Mesothelial cell of epicardium (in vitro differentiated cells): ENCODE data around the gene SON. TPM values are rescaled to one million over a fixed set of nuclear protein-coding genes. Genes with fewer than 3 reads are reported as not detected.

Experiments
- DNase-seq, 2 experiments: peaks; one replicate each; pipeline ENCODE4 v3.0.0; 2021; ENCODE audit warnings: low spot score in 2 of 2; ENCODE audit not compliant: unreplicated experiment in 2 of 2
- H3K27ac Mint-ChIP-seq: 2 replicates; pipeline ENCODE4 v1.8.0; 2021; ENCODE audit warnings: mixed read lengths
- H3K27me3 Mint-ChIP-seq: 2 replicates; pipeline ENCODE4 v1.8.0; 2021; ENCODE audit warnings: low read depth, mixed read lengths
- H3K36me3 Mint-ChIP-seq: 2 replicates; pipeline ENCODE4 v1.8.0; 2021; ENCODE audit warnings: mixed read lengths
- H3K4me1 Mint-ChIP-seq: 2 replicates; pipeline ENCODE4 v1.8.0; 2021; ENCODE audit warnings: mixed read lengths
- H3K4me3 Mint-ChIP-seq: 2 replicates; pipeline ENCODE4 v1.8.0; 2021; ENCODE audit warnings: mild to moderate bottlenecking, moderate library complexity, mixed read lengths
- H3K9me3 Mint-ChIP-seq: 2 replicates; pipeline ENCODE4 v1.8.0; 2021; ENCODE audit warnings: mixed read lengths
- CTCF ChIP-seq: fragments of 200-600 bp; sonication (generic); IDR thresholded peaks from one replicate; pipeline ENCODE4 v1.5.0; 2021; ENCODE audit warnings: antibody characterized with exemption; ENCODE audit not compliant: unreplicated experiment
- total RNA-seq: library from RNA; stranded (reverse); gene quantifications from 3 replicates; pipeline ENCODE4 v1.2.1, GENCODE V29; 2021

Gene SON
- total RNA-seq, 1 donor from 2014 or later: 427 TPM

GRCh38 chr21:33550772-33551660, 8.2 kb downstream of the SON start:
- Mint-ChIP-seq H3K27me3 (no peaks in the 10 kb centered on the region), H3K4me1 (peaks cover 10% of the 10 kb centered on the region), H3K9me3 (peaks cover 17% of the 10 kb centered on the region), H3K4me3 (no peak overlapping the region), H3K27ac (no peak overlapping the region), H3K36me3 (peaks cover 62% of the 10 kb centered on the region)
- no peak for TF ChIP-seq CTCF
- DNase-seq: no peak

DNA sequence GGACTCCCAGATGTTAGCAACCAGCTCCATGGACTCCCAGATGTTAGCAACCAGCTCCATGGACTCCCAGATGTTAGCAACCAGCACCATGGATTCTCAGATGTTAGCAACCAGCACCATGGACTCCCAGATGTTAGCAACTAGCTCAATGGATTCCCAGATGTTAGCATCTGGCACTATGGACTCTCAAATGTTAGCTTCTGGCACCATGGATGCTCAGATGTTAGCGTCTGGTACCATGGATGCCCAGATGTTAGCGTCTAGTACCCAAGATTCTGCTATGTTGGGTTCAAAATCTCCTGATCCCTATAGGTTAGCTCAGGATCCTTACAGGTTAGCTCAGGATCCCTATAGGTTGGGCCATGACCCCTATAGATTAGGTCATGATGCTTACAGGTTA, 8.8 kb downstream of the SON start:
- Mint-ChIP-seq H3K27me3 (no peaks in the 10 kb centered on the region), H3K27ac (no peak overlapping the region), H3K36me3 (peaks cover 64% of the 10 kb centered on the region), H3K4me1 (peaks cover 9% of the 10 kb centered on the region), H3K4me3 (no peak overlapping the region), H3K9me3 (peaks cover 19% of the 10 kb centered on the region)
- no peak for DNase-seq
- TF ChIP-seq CTCF: no peak

DNA sequence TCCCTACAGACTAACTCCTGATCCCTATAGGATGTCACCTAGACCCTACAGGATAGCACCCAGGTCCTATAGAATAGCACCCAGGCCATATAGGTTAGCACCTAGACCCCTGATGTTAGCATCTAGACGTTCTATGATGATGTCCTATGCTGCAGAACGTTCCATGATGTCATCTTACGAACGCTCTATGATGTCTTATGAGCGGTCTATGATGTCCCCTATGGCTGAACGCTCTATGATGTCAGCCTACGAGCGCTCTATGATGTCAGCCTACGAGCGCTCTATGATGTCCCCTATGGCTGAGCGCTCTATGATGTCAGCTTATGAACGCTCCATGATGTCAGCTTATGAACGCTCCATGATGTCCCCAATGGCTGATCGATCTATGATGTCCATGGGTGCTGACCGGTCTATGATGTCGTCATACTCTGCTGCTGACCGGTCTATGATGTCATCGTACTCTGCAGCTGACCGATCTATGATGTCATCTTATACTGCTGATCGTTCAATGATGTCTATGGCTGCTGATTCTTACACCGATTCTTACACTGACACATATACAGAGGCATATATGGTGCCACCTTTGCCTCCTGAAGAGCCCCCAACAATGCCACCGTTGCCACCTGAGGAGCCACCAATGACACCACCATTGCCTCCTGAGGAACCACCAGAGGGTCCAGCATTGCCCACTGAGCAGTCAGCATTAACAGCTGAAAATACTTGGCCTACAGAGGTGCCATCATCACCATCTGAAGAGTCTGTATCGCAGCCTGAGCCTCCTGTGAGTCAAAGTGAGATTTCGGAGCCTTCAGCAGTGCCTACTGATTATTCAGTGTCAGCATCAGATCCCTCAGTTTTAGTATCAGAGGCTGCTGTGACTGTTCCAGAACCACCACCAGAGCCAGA, 9.5 kb downstream of the SON start:
- DNase-seq: no peak
- peaks cover 70% of the 10 kb centered on the region for H3K36me3 Mint-ChIP-seq
- H3K9me3 Mint-ChIP-seq: peaks cover 19% of the 10 kb centered on the region
- peaks cover 9% of the 10 kb centered on the region for H3K4me1 Mint-ChIP-seq
- H3K27ac Mint-ChIP-seq: no peak overlapping the region
- no peak for TF ChIP-seq CTCF
- no peaks in the 10 kb centered on the region for H3K27me3 Mint-ChIP-seq
- H3K4me3 Mint-ChIP-seq: no peak overlapping the region

- H3K36me3 Mint-ChIP-seq: peaks cover 77% of the 10 kb centered on the region
- H3K27me3 Mint-ChIP-seq: no peaks in the 10 kb centered on the region
- peaks cover 9% of the 10 kb centered on the region for H3K4me1 Mint-ChIP-seq
- TF ChIP-seq CTCF: no peak
- peaks cover 19% of the 10 kb centered on the region for H3K9me3 Mint-ChIP-seq
- H3K27ac Mint-ChIP-seq: no peak overlapping the region
- no peak for DNase-seq
- no peak overlapping the region for H3K4me3 Mint-ChIP-seq
These were observed 10.3 kb downstream of the SON start for GRCh38 chr21:33552999-33553598.

GRCh38 chr21:33554236-33554981, 11.6 kb downstream of the SON start:
- Mint-ChIP-seq H3K4me3 (no peak overlapping the region), H3K4me1 (peaks cover 9% of the 10 kb centered on the region), H3K9me3 (peaks cover 23% of the 10 kb centered on the region), H3K27me3 (no peaks in the 10 kb centered on the region), H3K27ac (peak overlapping the region; percentile 11), H3K36me3 (peaks cover 77% of the 10 kb centered on the region)
- no peak for DNase-seq
- TF ChIP-seq CTCF: no peak
